ENCODE data around the gene POU2AF2. TPM values are rescaled to one million over a fixed set of nuclear protein-coding genes. Genes with fewer than 3 reads are reported as not detected.

The POU2AF2 gene
- total RNA-seq, 1 experiment from 2014 or later, result not detected

- no peak for TF ChIP-seq CTCF (conservative IDR thresholded peaks at IDR 0.05)
- no peak for TF ChIP-seq EZH2 (IDR thresholded peaks at IDR 0.05; ENCODE audit: low read depth)
- Histone ChIP-seq H3F3A (ENCODE audit: insufficient read depth, low read depth) (peaks cover 22% of the 10 kb centered on the region), H3K4me3 (no peak overlapping the region), H3K36me3 (ENCODE audit: low read depth) (no peaks in the 10 kb centered on the region), H2AFZ (no peak overlapping the region), H3K27ac (no peak overlapping the region), H4K20me1 (ENCODE audit: insufficient read depth) (no peaks in the 10 kb centered on the region), H3K9me2 (ENCODE audit: insufficient read depth) (no peaks in the 10 kb centered on the region), H3K4me2 (no peak overlapping the region), H3K79me2 (ENCODE audit: low read depth) (no peaks in the 10 kb centered on the region), H3K9me3 (ENCODE audit: insufficient read depth, low read depth) (no peaks in the 10 kb centered on the region), H3K4me1 (replicated peaks; ENCODE audit: insufficient read depth) (peaks cover 39% of the 10 kb centered on the region), H3K27me3 (ENCODE audit: insufficient read depth, low read depth) (no peaks in the 10 kb centered on the region)
- no peak for DNase-seq
- BruUV-seq (replicated peaks), result no TSS peak
- intact Hi-C loops (cut with micrococcal nuclease; ENCODE audit: unreplicated experiment), result loop anchor here (10.0 kb wide), 1 partner anchor 60 kb away; no protein-coding TSS in a partner anchor
- ChIA-PET POLR2A (ENCODE audit: unreplicated experiment) (no interaction called here), CTCF (no interaction called here)
Measured at GRCh38 chr11:111305162-111305802, 59.8 kb downstream of the POU2AF2 start.

GRCh38 chr11:111305876-111306275 lies 60.4 kb downstream of the POU2AF2 start:
- CTCF ChIA-PET, result no interaction called here
- no peak for DNase-seq

GRCh38 chr11:111306321-111306720 lies 60.8 kb downstream of the POU2AF2 start:
- TF ChIP-seq EZH2 (IDR thresholded peaks at IDR 0.05; ENCODE audit: low read depth) (no peak), CTCF (conservative IDR thresholded peaks at IDR 0.05) (no peak)
- POLR2A ChIA-PET (ENCODE audit: unreplicated experiment), result no interaction called here
- intact Hi-C loops (cut with micrococcal nuclease; ENCODE audit: unreplicated experiment), result loop anchor here (10.0 kb wide), 1 partner anchor 58 kb away; no protein-coding TSS in a partner anchor
- Histone ChIP-seq H3K9me2 (ENCODE audit: insufficient read depth) (no peaks in the 10 kb centered on the region), H3K4me1 (replicated peaks; ENCODE audit: insufficient read depth) (peaks cover 34% of the 10 kb centered on the region), H3K9me3 (ENCODE audit: insufficient read depth, low read depth) (no peaks in the 10 kb centered on the region), H3K4me3 (no peak overlapping the region), H3K27me3 (ENCODE audit: insufficient read depth, low read depth) (no peaks in the 10 kb centered on the region), H3K27ac (no peak overlapping the region), H3K79me2 (ENCODE audit: low read depth) (no peaks in the 10 kb centered on the region), H4K20me1 (ENCODE audit: insufficient read depth) (no peaks in the 10 kb centered on the region), H3K4me2 (no peak overlapping the region), H3F3A (ENCODE audit: insufficient read depth, low read depth) (peaks cover 22% of the 10 kb centered on the region), H2AFZ (no peak overlapping the region), H3K36me3 (ENCODE audit: low read depth) (no peaks in the 10 kb centered on the region)
- CTCF ChIA-PET, result no interaction called here
- no TSS peak for BruUV-seq (replicated peaks)
- no peak for DNase-seq

More at GRCh38 chr11:111305876-111306275, 60.4 kb downstream of the POU2AF2 start:
- Histone ChIP-seq H2AFZ (no peak overlapping the region), H3K9me3 (ENCODE audit: insufficient read depth, low read depth) (no peaks in the 10 kb centered on the region), H3K79me2 (ENCODE audit: low read depth) (no peaks in the 10 kb centered on the region), H3K27me3 (ENCODE audit: insufficient read depth, low read depth) (no peaks in the 10 kb centered on the region), H3K36me3 (ENCODE audit: low read depth) (no peaks in the 10 kb centered on the region), H3K9me2 (ENCODE audit: insufficient read depth) (no peaks in the 10 kb centered on the region), H3F3A (ENCODE audit: insufficient read depth, low read depth) (peaks cover 22% of the 10 kb centered on the region), H3K27ac (no peak overlapping the region), H4K20me1 (ENCODE audit: insufficient read depth) (no peaks in the 10 kb centered on the region), H3K4me1 (replicated peaks; ENCODE audit: insufficient read depth) (peaks cover 35% of the 10 kb centered on the region), H3K4me2 (no peak overlapping the region), H3K4me3 (no peak overlapping the region)
- POLR2A ChIA-PET (ENCODE audit: unreplicated experiment), result no interaction called here
- BruUV-seq (replicated peaks), result no TSS peak
- intact Hi-C loops (cut with micrococcal nuclease; ENCODE audit: unreplicated experiment), result loop anchor here (10.0 kb wide), 1 partner anchor 59 kb away; no protein-coding TSS in a partner anchor
- no peak for TF ChIP-seq EZH2 (IDR thresholded peaks at IDR 0.05; ENCODE audit: low read depth)
- no peak for TF ChIP-seq CTCF (conservative IDR thresholded peaks at IDR 0.05)
